HG02981 (cell line): Measurements from ENCODE around the gene RRAGA.
"Not testable (repeated sequence)": the region's sequence is repeated elsewhere in the genome, so short reads cannot be mapped to it uniquely, and the experiment has no call there.

Experiments
- ATAC-seq: cut with Tn5 transposase; IDR thresholded peaks from one replicate; pipeline ENCODE4 v1.9.1; 2021; ENCODE audit warnings: mild to moderate bottlenecking, moderate library complexity; ENCODE audit not compliant: unreplicated experiment

RRAGA gene

GRCh38 chr9:19074836-19075235 is 25.6 kb downstream of the RRAGA start:
- no peak for ATAC-seq

GRCh38 chr9:19085295-19085694 is 36.1 kb downstream of the RRAGA start:
- no peak for ATAC-seq

GRCh38 chr9:19087106-19088000 is 38.1 kb downstream of the RRAGA start:
- ATAC-seq: no peak

GRCh38 chr9:19097431-19097830 is 48.2 kb downstream of the RRAGA start:
- not testable (repeated sequence) for ATAC-seq
